Suprapubic skin (tissue), 4 donors: ENCODE data around the gene CCDC178. TPM values are rescaled to one million over a fixed set of nuclear protein-coding genes. Genes with fewer than 3 reads are reported as not detected.
"Not testable (repeated sequence)": the region's sequence is repeated elsewhere in the genome, so short reads cannot be mapped to it uniquely, and the experiment has no call there.

Experiments
- DNase-seq, 2 donors: peaks; one replicate each; pipeline ENCODE4 v3.0.0-alpha.2; 2019; ENCODE audit warnings: low spot score in 2 of 2
- H3K27ac ChIP-seq: fragments of 200-600 bp; sonication (generic); one replicate; pipeline ENCODE4 v1.5.1; 2019
- H3K27me3 ChIP-seq: fragments of 200-600 bp; sonication (generic); one replicate; pipeline ENCODE4 v1.5.1; 2019
- H3K36me3 ChIP-seq: fragments of 200-600 bp; sonication (generic); one replicate; pipeline ENCODE4 v1.5.1; 2019
- H3K4me1 ChIP-seq: fragments of 200-600 bp; sonication (generic); one replicate; pipeline ENCODE4 v1.5.1; 2019
- H3K4me3 ChIP-seq: fragments of 200-600 bp; sonication (generic); one replicate; pipeline ENCODE4 v1.5.1; 2019; ENCODE audit warnings: mild to moderate bottlenecking
- H3K9me3 ChIP-seq: fragments of 200-600 bp; sonication (generic); one replicate; pipeline ENCODE4 v1.5.1; 2019
- EP300 ChIP-seq: sonication (generic); formaldehyde crosslinking; IDR thresholded peaks from one replicate; pipeline ENCODE4 v1.6.1; 2017; ENCODE audit warnings: antibody characterized with exemption
- POLR2A ChIP-seq, 2 donors: fragments of 450-650 bp; IDR thresholded peaks; one replicate each; pipeline ENCODE4 v1.6.1; 2017; ENCODE audit warnings: antibody characterized with exemption in 2 of 2, mild to moderate bottlenecking in 2 of 2, moderate library complexity in 2 of 2
- POLR2AphosphoS5 ChIP-seq, 3 donors: sonication (generic); formaldehyde crosslinking; IDR thresholded peaks; one replicate each; pipeline ENCODE4 v1.6.1; 2017; ENCODE audit warnings: antibody characterized with exemption in 3 of 3
- WGBS: methylation state at CpG from one replicate; pipeline ENCODE4 v1.1.5; 2018; 5-methylcytosine and 5-hydroxymethylcytosine counted together
- total RNA-seq, 4 donors: library from RNA; depleted of rRNA; stranded (reverse); fragments of >200 nt; gene quantifications; one replicate each; pipeline ENCODE4 v1.1.0, GENCODE V29; 2016
- TF ChIP-seq, protein P1 (sequence below), 2 donors: fragments of 200-600 bp in 1 of 2; fragments of 450-650 bp in 1 of 2; sonication (generic) in 1 of 2; IDR thresholded peaks; one replicate each; pipeline ENCODE4 v1.5.1; 2016 to 2019; ENCODE audit warnings: antibody characterized with exemption in 2 of 2, mild to moderate bottlenecking in 1 of 2, moderate library complexity in 1 of 2

The CCDC178 gene
- total RNA-seq, 4 donors from 2014 or later = not detected

DNA sequence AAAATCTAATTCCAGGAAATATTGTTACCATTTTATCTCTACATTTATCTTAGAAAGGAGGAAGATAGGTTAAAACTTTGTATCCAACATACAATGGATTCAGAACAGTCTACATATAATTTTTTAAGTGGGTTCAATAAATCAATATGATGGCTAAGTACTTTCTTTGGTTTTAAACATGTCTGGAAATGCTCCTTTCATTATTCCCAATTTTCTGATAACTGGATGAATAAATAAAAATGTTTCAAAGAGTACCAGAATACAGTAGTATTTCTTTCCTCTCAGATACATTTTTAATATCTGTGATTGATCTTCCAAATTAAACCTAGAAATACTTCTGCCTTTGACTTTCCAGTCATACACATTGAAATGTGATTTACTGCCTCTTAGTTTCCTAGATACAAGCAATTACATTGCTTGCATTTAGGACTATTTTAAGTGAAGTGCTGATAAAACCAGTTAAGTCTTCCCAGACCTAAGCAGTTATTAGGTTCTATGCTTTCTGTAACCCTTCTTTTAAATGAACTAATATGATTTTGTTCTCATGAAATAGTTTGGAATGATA is 283.5 kb downstream of the CCDC178 start:
- Histone ChIP-seq H3K4me3 (no peak overlapping the region), H3K27me3 (no peaks in the 10 kb centered on the region), H3K4me1 (no peaks in the 10 kb centered on the region), H3K36me3 (no peaks in the 10 kb centered on the region), H3K27ac (no peak overlapping the region), H3K9me3 (no peaks in the 10 kb centered on the region)
- TF ChIP-seq POLR2A (IDR thresholded peaks at IDR 0.05) = no peak
- TF ChIP-seq EP300 = no peak
- TF ChIP-seq, protein P1, sequence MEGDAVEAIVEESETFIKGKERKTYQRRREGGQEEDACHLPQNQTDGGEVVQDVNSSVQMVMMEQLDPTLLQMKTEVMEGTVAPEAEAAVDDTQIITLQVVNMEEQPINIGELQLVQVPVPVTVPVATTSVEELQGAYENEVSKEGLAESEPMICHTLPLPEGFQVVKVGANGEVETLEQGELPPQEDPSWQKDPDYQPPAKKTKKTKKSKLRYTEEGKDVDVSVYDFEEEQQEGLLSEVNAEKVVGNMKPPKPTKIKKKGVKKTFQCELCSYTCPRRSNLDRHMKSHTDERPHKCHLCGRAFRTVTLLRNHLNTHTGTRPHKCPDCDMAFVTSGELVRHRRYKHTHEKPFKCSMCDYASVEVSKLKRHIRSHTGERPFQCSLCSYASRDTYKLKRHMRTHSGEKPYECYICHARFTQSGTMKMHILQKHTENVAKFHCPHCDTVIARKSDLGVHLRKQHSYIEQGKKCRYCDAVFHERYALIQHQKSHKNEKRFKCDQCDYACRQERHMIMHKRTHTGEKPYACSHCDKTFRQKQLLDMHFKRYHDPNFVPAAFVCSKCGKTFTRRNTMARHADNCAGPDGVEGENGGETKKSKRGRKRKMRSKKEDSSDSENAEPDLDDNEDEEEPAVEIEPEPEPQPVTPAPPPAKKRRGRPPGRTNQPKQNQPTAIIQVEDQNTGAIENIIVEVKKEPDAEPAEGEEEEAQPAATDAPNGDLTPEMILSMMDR (IDR thresholded peaks at IDR 0.05) = no peak
- no peak for TF ChIP-seq POLR2AphosphoS5 (IDR thresholded peaks at IDR 0.05)
- DNase-seq = no peak

DNA sequence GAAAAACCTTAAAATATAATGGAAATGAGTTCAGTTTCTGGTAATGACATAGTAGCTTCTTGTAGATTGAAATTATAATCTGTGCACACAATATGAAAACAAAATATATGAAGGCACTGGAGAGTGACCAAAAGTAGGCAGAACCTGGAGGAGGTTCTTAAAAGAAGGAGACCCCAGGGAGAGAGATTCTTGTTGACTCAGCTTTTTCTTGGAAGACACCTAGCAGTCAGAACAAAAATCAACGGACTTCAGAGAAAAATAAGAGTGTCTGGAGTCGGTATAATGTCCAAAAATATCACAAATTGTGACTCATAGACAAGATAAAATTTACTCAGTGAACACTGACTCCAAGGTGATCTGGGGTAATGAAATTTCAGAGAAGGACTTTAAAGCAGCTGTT is 286.5 kb downstream of the CCDC178 start:
- no peak for DNase-seq
- Histone ChIP-seq H3K4me1 (no peaks in the 10 kb centered on the region), H3K27me3 (no peaks in the 10 kb centered on the region), H3K36me3 (no peaks in the 10 kb centered on the region), H3K9me3 (no peaks in the 10 kb centered on the region), H3K27ac (no peak overlapping the region), H3K4me3 (no peak overlapping the region)
- TF ChIP-seq POLR2A (IDR thresholded peaks at IDR 0.05) (no peak), POLR2AphosphoS5 (IDR thresholded peaks at IDR 0.05) (no peak), EP300 (no peak)
- TF ChIP-seq, protein P1 (IDR thresholded peaks at IDR 0.05) = no peak
- 80% methylated on average over 2 of the region's 2 CpGs for WGBS

DNA sequence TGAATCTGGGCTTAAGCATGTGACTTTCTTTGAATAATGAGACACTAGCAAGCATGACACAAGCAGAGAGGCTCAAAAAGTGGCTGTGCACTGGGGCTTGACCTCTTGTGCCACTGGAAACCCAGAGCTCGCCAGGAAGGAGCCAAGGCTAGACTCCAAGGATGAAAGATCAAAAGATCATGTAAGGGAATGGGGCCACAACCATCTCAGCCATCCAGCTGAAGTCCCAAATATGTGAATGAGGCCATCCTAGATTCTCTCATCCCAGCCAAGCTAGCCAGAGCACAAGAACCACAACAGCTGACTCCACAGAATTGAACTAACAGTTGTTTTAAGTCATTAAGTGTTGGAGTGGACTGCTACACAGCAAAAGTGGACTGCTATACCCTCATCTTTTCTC is 288.1 kb downstream of the CCDC178 start:
- TF ChIP-seq POLR2A (IDR thresholded peaks at IDR 0.05) = no peak
- TF ChIP-seq, protein P1 (IDR thresholded peaks at IDR 0.05) = no peak
- no peak for TF ChIP-seq POLR2AphosphoS5 (IDR thresholded peaks at IDR 0.05)
- no peaks in the 10 kb centered on the region for H3K36me3 ChIP-seq
- DNase-seq = no peak
- H3K4me3 ChIP-seq = no peak overlapping the region
- no peaks in the 10 kb centered on the region for H3K27me3 ChIP-seq
- no peaks in the 10 kb centered on the region for H3K9me3 ChIP-seq
- H3K4me1 ChIP-seq = no peaks in the 10 kb centered on the region
- no peak overlapping the region for H3K27ac ChIP-seq
- WGBS = 73% methylated on average over 1 of the region's 1 CpG

DNA sequence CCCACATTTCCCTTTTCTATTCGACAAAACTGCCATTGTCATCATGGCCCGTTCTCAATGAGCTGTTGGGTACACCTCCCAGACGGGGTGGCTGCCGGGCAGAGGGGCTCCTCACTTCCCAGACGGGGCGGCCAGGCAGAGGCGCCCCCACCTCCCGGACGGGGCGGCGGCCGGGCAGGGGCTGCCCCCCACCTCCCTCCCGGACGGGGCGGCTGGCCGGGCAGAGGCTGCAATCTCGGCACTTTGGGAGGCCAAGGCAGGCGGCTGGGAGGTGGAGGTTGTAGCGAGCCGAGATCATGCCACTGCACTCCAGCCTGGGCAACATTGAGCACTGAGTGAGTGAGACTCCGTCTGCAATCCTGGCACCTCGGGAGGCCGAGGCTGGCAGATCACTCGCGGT is 292.7 kb downstream of the CCDC178 start:
- WGBS = 97% methylated on average over 25 of the region's 25 CpGs
- H3K9me3 ChIP-seq, H3K27ac ChIP-seq, H3K4me1 ChIP-seq, H3K4me3 ChIP-seq, H3K36me3 ChIP-seq, DNase-seq, H3K27me3 ChIP-seq: not testable (repeated sequence)

DNA sequence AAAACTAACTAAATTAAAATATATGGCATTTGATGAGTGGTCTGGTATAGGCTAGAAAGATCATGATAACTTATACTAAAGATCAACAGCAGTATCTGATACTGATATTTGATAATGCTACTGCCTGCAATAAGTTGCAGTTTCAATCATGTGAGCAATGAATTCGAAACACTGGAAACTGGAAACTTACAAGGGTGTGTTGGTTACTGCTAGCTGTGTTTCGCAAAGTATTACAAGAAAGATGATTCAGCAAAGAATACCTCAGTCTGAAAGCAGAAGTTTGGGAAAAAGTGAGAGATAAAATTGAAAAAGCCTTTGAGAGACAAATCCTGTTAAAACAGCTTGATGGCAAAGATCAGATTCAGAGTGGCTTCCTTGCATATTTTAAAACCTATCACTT is 294.5 kb downstream of the CCDC178 start:
- H3K36me3 ChIP-seq = no peaks in the 10 kb centered on the region
- H3K4me1 ChIP-seq = no peaks in the 10 kb centered on the region
- 79% methylated on average over 2 of the region's 2 CpGs for WGBS
- no peaks in the 10 kb centered on the region for H3K9me3 ChIP-seq
- DNase-seq = no peak
- no peaks in the 10 kb centered on the region for H3K27me3 ChIP-seq
- no peak overlapping the region for H3K27ac ChIP-seq
- TF ChIP-seq, protein P1 (IDR thresholded peaks at IDR 0.05) = no peak
- TF ChIP-seq POLR2AphosphoS5 (IDR thresholded peaks at IDR 0.05) = no peak
- no peak for TF ChIP-seq EP300
- no peak for TF ChIP-seq POLR2A (IDR thresholded peaks at IDR 0.05)
- H3K4me3 ChIP-seq = no peak overlapping the region
